Breast epithelium (tissue), 4 donors: Measurements from ENCODE around the gene WIPF2. TPM values are rescaled to one million over a fixed set of nuclear protein-coding genes. Genes with fewer than 3 reads are reported as not detected.
A peak's percentile ranks its signal among the peaks of the same experiment; 100 is the strongest.

Experiments used
- DNase-seq, 2 donors: peaks; one replicate each; pipeline ENCODE4 v3.0.0-alpha.2; 2019; ENCODE audit warnings: low spot score in 2 of 2
- H3K27ac ChIP-seq, 2 donors: fragments of 200-600 bp; sonication (generic) in 1 of 2; one replicate each; pipeline ENCODE4 v1.5.1; 2016 to 2019; ENCODE audit warnings: mild to moderate bottlenecking in 1 of 2
- H3K27me3 ChIP-seq, 2 donors: fragments of 200-600 bp; sonication (generic) in 1 of 2; one replicate each; pipeline versions ENCODE4 v1.5.1 to v1.6.0; 2017 to 2019; ENCODE audit warnings: control low read depth in 1 of 2, mild to moderate bottlenecking in 1 of 2
- H3K36me3 ChIP-seq: fragments of 200-600 bp; one replicate; pipeline ENCODE4 v1.5.1; 2019
- H3K4me1 ChIP-seq, 2 donors: fragments of 200-600 bp; sonication (generic); one replicate each; pipeline ENCODE4 v1.5.1; 2016 to 2019; ENCODE audit warnings: control low read depth in 1 of 2
- H3K4me3 ChIP-seq, 3 donors: fragments of 200-600 bp; sonication (generic); 1 replicate in 2 of 3; 2 replicates in 1 of 3; pipeline ENCODE4 v1.5.1; 2016 to 2019; ENCODE audit warnings: mild to moderate bottlenecking in 3 of 3, moderate library complexity in 2 of 3
- H3K9me3 ChIP-seq, 2 donors: fragments of 200-600 bp; sonication (generic) in 1 of 2; one replicate each; pipeline ENCODE4 v1.5.1; 2016 to 2019; ENCODE audit warnings: control low read depth in 1 of 2
- CTCF ChIP-seq, 3 donors: fragments of 450-650 bp; IDR thresholded peaks; one replicate each; pipeline ENCODE4 v1.5.1; 2016 to 2017; ENCODE audit warnings: antibody characterized with exemption in 3 of 3, mild to moderate bottlenecking in 3 of 3, moderate library complexity in 3 of 3
- POLR2A ChIP-seq: fragments of 450-650 bp; IDR thresholded peaks from one replicate; pipeline ENCODE4 v1.6.1; 2016; ENCODE audit warnings: antibody characterized with exemption, mild to moderate bottlenecking, moderate library complexity
- POLR2AphosphoS5 ChIP-seq, 3 donors: sonication (generic); formaldehyde crosslinking; IDR thresholded peaks; one replicate each; pipeline ENCODE4 v1.6.1; 2017; ENCODE audit warnings: antibody characterized with exemption in 3 of 3
- intact Hi-C: fragments of 100-400 bp; cut with DNase I; formaldehyde crosslinking; loops from one replicate; pipeline ENCODE4 v1.15.1; 2023; ENCODE audit warnings: low total_unique reads
- total RNA-seq, 3 donors: library from RNA; depleted of rRNA; stranded (reverse); fragments of >200 nt; gene quantifications; one replicate each; pipeline ENCODE4 v1.1.0, GENCODE V29; 2016

The WIPF2 gene
- total RNA-seq, 3 donors from 2014 or later, result 8.2 to 12.9 (median 10.8) TPM

GRCh38 chr17:40178021-40178601, 41.0 kb upstream of the WIPF2 start:
- Histone ChIP-seq H3K27me3 (no peaks in the 10 kb centered on the region), H3K36me3 (no peaks in the 10 kb centered on the region), H3K4me1 (peaks cover 0 to 5% of the 10 kb centered on the region in 2 donors), H3K27ac (peak overlapping the region; percentile 62 to 69), H3K4me3 (peak overlapping the region in 2 of 3 donors; percentile 64 to 68), H3K9me3 (no peaks in the 10 kb centered on the region)
- intact Hi-C loops, result loop anchor here (10.0 kb wide), 1 partner anchor 123 kb away; the partner anchor contains the start of gene MED24
- TF ChIP-seq CTCF (IDR thresholded peaks at IDR 0.05) (no peak), POLR2AphosphoS5 (IDR thresholded peaks at IDR 0.05) (no peak), POLR2A (no peak)
- DNase-seq, result no peak

- Histone ChIP-seq H3K4me1 (peaks cover 0 to 5% of the 10 kb centered on the region in 2 donors), H3K4me3 (peak overlapping the region in 2 of 3 donors; percentile 64 to 68), H3K9me3 (no peaks in the 10 kb centered on the region), H3K36me3 (no peaks in the 10 kb centered on the region), H3K27me3 (no peaks in the 10 kb centered on the region), H3K27ac (peak overlapping the region in 1 of 2 donors; percentile 0)
- DNase-seq, result no peak
- intact Hi-C loops, result loop anchor here (10.0 kb wide), 1 partner anchor 124 kb away; the partner anchor contains the start of gene MED24
- no peak for TF ChIP-seq CTCF (IDR thresholded peaks at IDR 0.05)
- no peak for TF ChIP-seq POLR2A
- TF ChIP-seq POLR2AphosphoS5 (IDR thresholded peaks at IDR 0.05), result no peak
Observed at GRCh38 chr17:40178660-40179059, 40.4 kb upstream of the WIPF2 start.

GRCh38 chr17:40179923-40180659, 39.0 kb upstream of the WIPF2 start:
- no peaks in the 10 kb centered on the region for H3K9me3 ChIP-seq
- H3K36me3 ChIP-seq, result no peaks in the 10 kb centered on the region
- H3K27ac ChIP-seq, result peak overlapping the region; percentile 59 to 72
- intact Hi-C loops, result loop anchor here (10.0 kb wide), 1 partner anchor 125 kb away; the partner anchor contains the start of gene MED24
- TF ChIP-seq POLR2A (no peak), POLR2AphosphoS5 (IDR thresholded peaks at IDR 0.05) (no peak)
- H3K4me3 ChIP-seq, result no peak overlapping the region
- H3K27me3 ChIP-seq, result no peaks in the 10 kb centered on the region
- H3K4me1 ChIP-seq, result peaks cover 0 to 5% of the 10 kb centered on the region in 2 donors
- DNase-seq, result no peak

- H3K27me3 ChIP-seq, result no peaks in the 10 kb centered on the region
- H3K4me1 ChIP-seq, result peaks cover 0 to 5% of the 10 kb centered on the region in 2 donors
- no peak overlapping the region for H3K4me3 ChIP-seq
- TF ChIP-seq CTCF (IDR thresholded peaks at IDR 0.05), result no peak
- TF ChIP-seq POLR2AphosphoS5 (IDR thresholded peaks at IDR 0.05), result no peak
- TF ChIP-seq POLR2A, result no peak
- no peaks in the 10 kb centered on the region for H3K9me3 ChIP-seq
- H3K27ac ChIP-seq, result peak overlapping the region; percentile 59 to 72
- DNase-seq, result peak in 1 of 2 donors; percentile 39
- H3K36me3 ChIP-seq, result no peaks in the 10 kb centered on the region
- intact Hi-C loops, result no loop called here
Observed at GRCh38 chr17:40180694-40181093, 38.4 kb upstream of the WIPF2 start.

GRCh38 chr17:40181205-40181604, 37.9 kb upstream of the WIPF2 start:
- Histone ChIP-seq H3K9me3 (no peaks in the 10 kb centered on the region), H3K27me3 (no peaks in the 10 kb centered on the region), H3K4me3 (no peak overlapping the region), H3K4me1 (peaks cover 0 to 5% of the 10 kb centered on the region in 2 donors), H3K36me3 (no peaks in the 10 kb centered on the region), H3K27ac (peak overlapping the region in 1 of 2 donors; percentile 72)
- TF ChIP-seq POLR2AphosphoS5 (IDR thresholded peaks at IDR 0.05) (no peak), POLR2A (no peak), CTCF (IDR thresholded peaks at IDR 0.05) (no peak)
- intact Hi-C loops, result no loop called here
- DNase-seq, result no peak
